Gastrocnemius medialis (tissue), 4 donors: ENCODE data around the gene CYYR1. TPM values are rescaled to one million over a fixed set of nuclear protein-coding genes. Genes with fewer than 3 reads are reported as not detected.

ENCODE experiments used
- ATAC-seq, 2 donors: fragments of 150-250 bp; one replicate each; pipeline ENCODE4 v1.9.1; 2016
- DNase-seq, 2 donors: peaks; one replicate each; pipeline ENCODE4 v3.0.0-alpha.2; 2019
- H3K27ac ChIP-seq, 4 donors: fragments of 200-600 bp; sonication (generic); 1 replicate in 1 of 4; 2 replicates in 3 of 4; pipeline ENCODE4 v1.5.1; 2016 to 2018; ENCODE audit warnings: mild to moderate bottlenecking in 2 of 4, moderate library complexity in 1 of 4
- H3K27me3 ChIP-seq, 3 donors: fragments of 200-600 bp; sonication (generic) in 2 of 3; 1 replicate in 1 of 3; 2 replicates in 2 of 3; pipeline versions ENCODE4 v1.5.1 to v1.6.0; 2016 to 2019; ENCODE audit warnings: mild to moderate bottlenecking in 1 of 3, moderate library complexity in 1 of 3
- H3K36me3 ChIP-seq, 2 donors: fragments of 200-600 bp; sonication (generic) in 1 of 2; one replicate each; pipeline ENCODE4 v1.5.1; 2017 to 2018
- H3K4me1 ChIP-seq, 2 donors: fragments of 200-600 bp; sonication (generic) in 1 of 2; one replicate each; pipeline ENCODE4 v1.5.1; 2016 to 2017; ENCODE audit warnings: mild to moderate bottlenecking in 2 of 2
- H3K4me3 ChIP-seq, 4 donors: fragments of 200-600 bp; sonication (generic) in 3 of 4; 1 replicate in 1 of 4; 2 replicates in 3 of 4; pipeline ENCODE4 v1.5.1; 2016 to 2019; ENCODE audit warnings: mild to moderate bottlenecking in 2 of 4
- H3K9me3 ChIP-seq, 3 donors: fragments of 200-600 bp; sonication (generic) in 2 of 3; 1 replicate in 1 of 3; 2 replicates in 2 of 3; pipeline ENCODE4 v1.5.1; 2016 to 2019
- CTCF ChIP-seq, 5 experiments: fragments of 450-650 bp in 3 of 5; fragments of 200-600 bp in 2 of 5; sonication (generic) in 2 of 5; IDR thresholded peaks in 4 of 5; conservative IDR thresholded peaks in 1 of 5; 1 replicate in 4 of 5; 2 replicates in 1 of 5; pipeline ENCODE4 v1.5.1; 2016 to 2019; ENCODE audit warnings: antibody characterized with exemption in 5 of 5, mild to moderate bottlenecking in 3 of 5, moderate library complexity in 3 of 5
- POLR2A ChIP-seq, 2 donors: fragments of 450-650 bp; IDR thresholded peaks; one replicate each; pipeline ENCODE4 v1.6.1; 2017; ENCODE audit warnings: antibody characterized with exemption in 2 of 2, mild to moderate bottlenecking in 2 of 2, moderate library complexity in 2 of 2
- in situ Hi-C, 4 donors: fragments of 200-750 bp; cut with MboI; loops; one replicate each; pipeline versions ENCODE4 v1.15.0 to v1.8.0; 2017; ENCODE audit warnings: low sequenced_read_pairs in 4 of 4
- intact Hi-C: fragments of 100-400 bp; cut with DNase I; formaldehyde crosslinking; loops from one replicate; pipeline ENCODE4 v1.15.1; 2023; ENCODE audit warnings: low total_unique reads
- total RNA-seq, 4 donors: library from RNA; depleted of rRNA; stranded (reverse); fragments of >200 nt; gene quantifications; one replicate each; pipeline versions ENCODE4 v1.1.0 to v1.2.3, GENCODE V29; 2016

Gene CYYR1
- total RNA-seq, 4 donors from 2014 or later = 11.7 to 15.5 (median 13.8) TPM

- DNase-seq (no peak), ATAC-seq (no peak)
- intact Hi-C loops (no loop called here), in situ Hi-C loops (loop anchor here in 1 of 4 donors (10.0 kb wide), 1 partner anchor 85 kb away; no protein-coding TSS in a partner anchor)
- Histone ChIP-seq H3K36me3 (no peaks in the 10 kb centered on the region), H3K4me3 (no peak overlapping the region), H3K27ac (no peak overlapping the region), H3K27me3 (no peaks in the 10 kb centered on the region), H3K4me1 (no peaks in the 10 kb centered on the region), H3K9me3 (no peaks in the 10 kb centered on the region)
- no peak for TF ChIP-seq POLR2A (IDR thresholded peaks at IDR 0.05)
- TF ChIP-seq CTCF (IDR thresholded peaks at IDR 0.05 in 4 of 5, conservative IDR thresholded peaks at IDR 0.05 in 1 of 5) = no peak
Measured at GRCh38 chr21:26499495-26499894, 73.6 kb downstream of the CYYR1 start.

- in situ Hi-C loops = loop anchor here in 1 of 4 donors (10.0 kb wide), 1 partner anchor 81 kb away; no protein-coding TSS in a partner anchor
- no peak for ATAC-seq
- H3K9me3 ChIP-seq = no peaks in the 10 kb centered on the region
- H3K4me1 ChIP-seq = no peaks in the 10 kb centered on the region
- no peaks in the 10 kb centered on the region for H3K27me3 ChIP-seq
- intact Hi-C loops = no loop called here
- DNase-seq = no peak
- H3K36me3 ChIP-seq = no peaks in the 10 kb centered on the region
- H3K27ac ChIP-seq = no peak overlapping the region
- H3K4me3 ChIP-seq = no peak overlapping the region
- TF ChIP-seq CTCF (IDR thresholded peaks at IDR 0.05 in 4 of 5, conservative IDR thresholded peaks at IDR 0.05 in 1 of 5) = no peak
- TF ChIP-seq POLR2A (IDR thresholded peaks at IDR 0.05) = no peak
Measured at GRCh38 chr21:26495283-26495849, 77.7 kb downstream of the CYYR1 start.

DNA sequence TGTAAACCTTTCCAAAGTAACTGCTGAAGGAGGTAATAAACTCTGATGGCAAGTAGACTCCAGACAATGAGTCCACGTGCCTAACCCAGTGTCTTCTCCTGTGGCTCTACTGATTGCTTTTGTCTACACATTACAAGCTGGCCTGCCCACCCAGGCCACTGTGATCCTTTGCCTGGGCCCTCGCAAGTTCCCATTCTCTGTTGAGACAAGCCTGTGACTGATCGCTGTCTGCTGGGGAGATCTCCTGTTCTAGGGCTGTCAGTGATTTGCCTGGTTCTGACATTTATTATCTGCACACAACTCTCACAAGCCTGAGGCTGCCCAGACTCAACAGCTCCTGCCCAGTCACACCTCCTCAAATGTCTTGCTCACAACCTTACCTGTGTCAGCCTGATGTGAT lies 81.4 kb downstream of the CYYR1 start:
- in situ Hi-C loops (loop anchor here in 1 of 4 donors (10.0 kb wide), 1 partner anchor 77 kb away; no protein-coding TSS in a partner anchor), intact Hi-C loops (no loop called here)
- DNase-seq (no peak), ATAC-seq (no peak)
- Histone ChIP-seq H3K4me1 (no peaks in the 10 kb centered on the region), H3K4me3 (no peak overlapping the region), H3K27ac (no peak overlapping the region), H3K27me3 (no peaks in the 10 kb centered on the region), H3K36me3 (no peaks in the 10 kb centered on the region), H3K9me3 (no peaks in the 10 kb centered on the region)
- TF ChIP-seq POLR2A (IDR thresholded peaks at IDR 0.05) = no peak
- no peak for TF ChIP-seq CTCF (IDR thresholded peaks at IDR 0.05 in 4 of 5, conservative IDR thresholded peaks at IDR 0.05 in 1 of 5)

DNA sequence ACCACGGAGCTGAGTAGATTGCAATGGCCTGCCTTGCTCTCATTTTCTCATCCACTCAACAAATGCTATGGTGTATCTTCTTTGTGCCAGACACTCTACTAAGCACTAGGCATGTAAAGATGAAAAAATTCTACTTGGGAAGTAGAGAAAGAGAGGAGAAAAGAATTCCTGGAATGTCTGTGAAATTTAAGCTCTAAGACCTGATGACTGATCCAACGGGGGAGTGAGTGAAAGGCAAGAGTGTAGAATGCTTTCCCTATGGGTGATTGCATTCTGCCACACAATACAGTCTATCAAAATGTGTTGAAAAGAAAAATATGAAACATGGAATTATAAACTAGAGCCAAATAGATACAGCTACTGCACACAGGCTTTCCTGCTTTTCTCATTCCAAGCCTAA lies 82.3 kb downstream of the CYYR1 start:
- TF ChIP-seq CTCF (IDR thresholded peaks at IDR 0.05 in 4 of 5, conservative IDR thresholded peaks at IDR 0.05 in 1 of 5) = no peak
- no peak for TF ChIP-seq POLR2A (IDR thresholded peaks at IDR 0.05)
- in situ Hi-C loops = loop anchor here in 1 of 4 donors (10.0 kb wide), 1 partner anchor 76 kb away; no protein-coding TSS in a partner anchor
- no peak for ATAC-seq

More for the DNA sequence above, 82.3 kb downstream of the CYYR1 start:
- intact Hi-C loops = no loop called here
- Histone ChIP-seq H3K36me3 (no peaks in the 10 kb centered on the region), H3K27ac (no peak overlapping the region), H3K4me1 (no peaks in the 10 kb centered on the region), H3K27me3 (no peaks in the 10 kb centered on the region), H3K9me3 (no peaks in the 10 kb centered on the region), H3K4me3 (no peak overlapping the region)
- DNase-seq = no peak
